OCI-LY1 (cell line): ENCODE data around the gene A4GNT.

Experiments
- EZH2 ChIP-seq: fragments of 200-600 bp; sonication (generic), shearing (Covaris generic); IDR thresholded peaks from 2 replicates; pipeline ENCODE4 v1.8.0; 2017; ENCODE audit warnings: borderline replicate concordance, mixed run types, mild to moderate bottlenecking, antibody characterized with exemption, low read length, moderate library complexity, mixed read lengths
- TF ChIP-seq, protein P1 (sequence below): fragments of 200-600 bp; sonication (generic), shearing (Covaris generic); IDR thresholded peaks from 2 replicates; pipeline ENCODE4 v1.5.1; 2017; ENCODE audit warnings: mild to moderate bottlenecking, antibody characterized with exemption, low read length, moderate library complexity, mixed read lengths

DNA sequence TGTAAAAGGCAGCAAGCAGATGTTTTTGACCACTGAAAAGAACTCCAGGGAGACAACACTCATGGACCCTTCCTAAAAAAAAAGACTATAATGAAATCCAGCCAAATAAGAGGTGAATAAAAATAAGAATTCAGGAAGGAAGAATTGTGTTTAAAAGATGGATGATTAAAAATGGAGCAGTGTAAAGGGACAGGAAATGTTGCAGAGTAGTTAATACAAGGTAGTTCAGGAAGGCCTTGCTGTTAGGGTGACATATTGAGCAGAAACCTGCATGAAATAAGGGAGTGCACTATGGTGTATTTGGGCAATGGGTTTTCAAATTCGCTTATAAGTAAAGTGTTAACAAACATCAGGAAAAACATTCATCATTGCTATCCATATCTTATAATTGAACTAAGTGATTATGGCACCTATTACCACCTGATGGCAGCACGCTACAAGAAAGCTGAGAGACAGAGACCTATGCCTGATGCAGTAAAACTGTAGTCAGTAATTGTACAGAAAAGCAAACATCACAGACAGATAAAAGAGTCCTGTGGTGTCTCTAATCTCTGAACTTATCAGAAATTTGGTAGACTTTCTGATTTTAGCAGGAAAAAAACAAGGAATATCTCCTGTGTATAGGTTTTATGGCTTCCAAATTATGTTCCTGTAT lies 48.3 kb upstream of the A4GNT start:
- TF ChIP-seq, protein P1, sequence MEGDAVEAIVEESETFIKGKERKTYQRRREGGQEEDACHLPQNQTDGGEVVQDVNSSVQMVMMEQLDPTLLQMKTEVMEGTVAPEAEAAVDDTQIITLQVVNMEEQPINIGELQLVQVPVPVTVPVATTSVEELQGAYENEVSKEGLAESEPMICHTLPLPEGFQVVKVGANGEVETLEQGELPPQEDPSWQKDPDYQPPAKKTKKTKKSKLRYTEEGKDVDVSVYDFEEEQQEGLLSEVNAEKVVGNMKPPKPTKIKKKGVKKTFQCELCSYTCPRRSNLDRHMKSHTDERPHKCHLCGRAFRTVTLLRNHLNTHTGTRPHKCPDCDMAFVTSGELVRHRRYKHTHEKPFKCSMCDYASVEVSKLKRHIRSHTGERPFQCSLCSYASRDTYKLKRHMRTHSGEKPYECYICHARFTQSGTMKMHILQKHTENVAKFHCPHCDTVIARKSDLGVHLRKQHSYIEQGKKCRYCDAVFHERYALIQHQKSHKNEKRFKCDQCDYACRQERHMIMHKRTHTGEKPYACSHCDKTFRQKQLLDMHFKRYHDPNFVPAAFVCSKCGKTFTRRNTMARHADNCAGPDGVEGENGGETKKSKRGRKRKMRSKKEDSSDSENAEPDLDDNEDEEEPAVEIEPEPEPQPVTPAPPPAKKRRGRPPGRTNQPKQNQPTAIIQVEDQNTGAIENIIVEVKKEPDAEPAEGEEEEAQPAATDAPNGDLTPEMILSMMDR: peak; percentile 85
- no peak for TF ChIP-seq EZH2
